Right atrium auricular region (tissue), 2 donors: ENCODE data around the gene GPR108. TPM values are rescaled to one million over a fixed set of nuclear protein-coding genes. Genes with fewer than 3 reads are reported as not detected.
"Not testable (repeated sequence)": the region's sequence is repeated elsewhere in the genome, so short reads cannot be mapped to it uniquely, and the experiment has no call there.

ENCODE experiments used
- DNase-seq: peaks from one replicate; pipeline ENCODE4 v3.0.0-alpha.2; 2019; ENCODE audit warnings: low spot score
- H3K27ac ChIP-seq, 2 donors: fragments of 200-600 bp; sonication (generic); 1 replicate in 1 of 2; 2 replicates in 1 of 2; pipeline ENCODE4 v1.5.1; 2016 to 2019
- H3K27me3 ChIP-seq, 2 donors: fragments of 200-600 bp; sonication (generic); one replicate each; pipeline versions ENCODE4 v1.5.1 to v1.6.0; 2017 to 2019
- H3K36me3 ChIP-seq: fragments of 200-600 bp; sonication (generic); one replicate; pipeline ENCODE4 v1.5.1; 2016
- H3K4me1 ChIP-seq, 2 donors: fragments of 200-600 bp; sonication (generic); one replicate each; pipeline versions ENCODE4 v1.5.1 to v1.6.0; 2017 to 2019
- H3K4me3 ChIP-seq, 2 donors: fragments of 200-600 bp; sonication (generic); 1 replicate in 1 of 2; 2 replicates in 1 of 2; pipeline ENCODE4 v1.5.1; 2017 to 2019; ENCODE audit warnings: mild to moderate bottlenecking in 1 of 2, moderate library complexity in 1 of 2
- H3K9me3 ChIP-seq, 2 donors: fragments of 200-600 bp; sonication (generic); one replicate each; pipeline ENCODE4 v1.5.1; 2019
- CTCF ChIP-seq, 2 donors: fragments of 200-600 bp; sonication (generic); IDR thresholded peaks; one replicate each; pipeline ENCODE4 v1.5.1; 2019; ENCODE audit warnings: antibody characterized with exemption in 2 of 2
- total RNA-seq, 2 donors: library from RNA; depleted of rRNA; stranded (reverse); fragments of >200 nt; gene quantifications; one replicate each; pipeline ENCODE4 v1.1.0, GENCODE V29; 2016

The GPR108 gene
- total RNA-seq, 2 donors from 2014 or later = 40.3 to 41.3 TPM

- no peak for DNase-seq
- H3K27me3 ChIP-seq = no peaks in the 10 kb centered on the region
Measured at GRCh38 chr19:6709549-6709948, 27.8 kb downstream of the GPR108 start.

GRCh38 chr19:6708913-6709312, 28.5 kb downstream of the GPR108 start:
- H3K4me3 ChIP-seq, H3K27ac ChIP-seq, DNase-seq, H3K27me3 ChIP-seq, H3K4me1 ChIP-seq, H3K36me3 ChIP-seq, H3K9me3 ChIP-seq: not testable (repeated sequence)

More at GRCh38 chr19:6709549-6709948, 27.8 kb downstream of the GPR108 start:
- Histone ChIP-seq H3K27ac (no peak overlapping the region), H3K36me3 (no peaks in the 10 kb centered on the region), H3K9me3 (no peaks in the 10 kb centered on the region), H3K4me3 (no peak overlapping the region), H3K4me1 (no peaks in the 10 kb centered on the region)
- TF ChIP-seq CTCF (IDR thresholded peaks at IDR 0.05) = no peak

GRCh38 chr19:6708346-6708745, 29.0 kb downstream of the GPR108 start:
- no peak for TF ChIP-seq CTCF (IDR thresholded peaks at IDR 0.05)
- Histone ChIP-seq H3K4me3 (no peak overlapping the region), H3K27ac (no peak overlapping the region), H3K27me3 (no peaks in the 10 kb centered on the region), H3K4me1 (no peaks in the 10 kb centered on the region), H3K36me3 (no peaks in the 10 kb centered on the region), H3K9me3 (no peaks in the 10 kb centered on the region)
- DNase-seq = no peak

- H3K9me3 ChIP-seq = no peaks in the 10 kb centered on the region
- no peak for DNase-seq
- no peaks in the 10 kb centered on the region for H3K36me3 ChIP-seq
- no peaks in the 10 kb centered on the region for H3K27me3 ChIP-seq
- no peak overlapping the region for H3K4me3 ChIP-seq
- H3K4me1 ChIP-seq = no peaks in the 10 kb centered on the region
- TF ChIP-seq CTCF (IDR thresholded peaks at IDR 0.05) = no peak
- H3K27ac ChIP-seq = no peak overlapping the region
Measured at GRCh38 chr19:6707658-6708018, 29.7 kb downstream of the GPR108 start.

DNA sequence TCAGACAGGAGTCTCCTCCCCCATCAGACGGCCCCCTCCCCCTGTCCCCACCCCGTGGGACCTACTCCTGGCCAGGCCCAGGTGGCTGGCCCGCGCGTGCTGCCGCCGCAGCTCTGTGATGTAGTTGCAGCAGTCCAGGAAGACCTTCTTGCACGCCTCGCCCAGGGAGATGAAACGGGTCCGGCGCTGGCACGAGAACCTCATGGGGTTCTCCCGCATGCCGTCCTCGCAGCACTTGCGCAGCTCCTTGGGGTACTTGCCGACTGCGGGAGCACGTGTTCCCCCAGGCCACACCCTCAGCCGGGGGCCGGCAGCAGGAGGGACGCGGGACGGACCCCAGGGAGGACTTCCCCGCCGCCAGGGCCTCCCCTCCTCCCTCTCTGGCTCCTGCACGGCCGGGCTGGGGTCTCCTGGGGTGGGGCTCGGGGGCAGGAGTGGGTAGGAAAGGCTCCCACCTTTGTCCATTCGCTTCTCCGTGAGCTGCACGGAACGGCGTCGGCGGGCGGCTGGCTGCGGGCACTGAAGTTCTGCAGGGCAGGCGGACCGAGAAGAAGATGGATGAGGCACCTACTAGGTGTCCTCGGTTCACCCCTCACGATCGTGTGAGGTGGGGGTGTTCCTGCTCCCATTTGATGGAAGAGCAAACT, 30.2 kb downstream of the GPR108 start:
- Histone ChIP-seq H3K27me3 (no peaks in the 10 kb centered on the region), H3K9me3 (no peaks in the 10 kb centered on the region), H3K4me3 (no peak overlapping the region), H3K4me1 (no peaks in the 10 kb centered on the region), H3K36me3 (no peaks in the 10 kb centered on the region), H3K27ac (no peak overlapping the region)
- TF ChIP-seq CTCF (IDR thresholded peaks at IDR 0.05) = no peak
- DNase-seq = no peak

- no peaks in the 10 kb centered on the region for H3K4me1 ChIP-seq
- no peaks in the 10 kb centered on the region for H3K9me3 ChIP-seq
- TF ChIP-seq CTCF (IDR thresholded peaks at IDR 0.05) = no peak
- no peaks in the 10 kb centered on the region for H3K36me3 ChIP-seq
- H3K27me3 ChIP-seq = no peaks in the 10 kb centered on the region
- no peak overlapping the region for H3K27ac ChIP-seq
- no peak overlapping the region for H3K4me3 ChIP-seq
- DNase-seq = no peak
Measured at GRCh38 chr19:6706633-6706958, 30.8 kb downstream of the GPR108 start.
